ENCODE measurements around the gene MCOLN2. TPM values are rescaled to one million over a fixed set of nuclear protein-coding genes. Genes with fewer than 3 reads are reported as not detected.
"Not testable (repeated sequence)": the region's sequence is repeated elsewhere in the genome, so short reads cannot be mapped to it uniquely, and the experiment has no call there.

MCOLN2 gene
- total RNA-seq (2014; rRNA removed; shearing (Covaris generic)): 13.5 and 13.6 TPM in 2 replicates

- peak; percentile 76 for DNase-seq (ENCODE audit: low read depth)
Measured at GRCh38 chr1:84996846-84997666, at the start of gene MCOLN2. Gene MCOLN2, minus strand, starts transcription at chr1:84997113. Its CDS starts 241 bp downstream, at chr1:84996872.

DNA sequence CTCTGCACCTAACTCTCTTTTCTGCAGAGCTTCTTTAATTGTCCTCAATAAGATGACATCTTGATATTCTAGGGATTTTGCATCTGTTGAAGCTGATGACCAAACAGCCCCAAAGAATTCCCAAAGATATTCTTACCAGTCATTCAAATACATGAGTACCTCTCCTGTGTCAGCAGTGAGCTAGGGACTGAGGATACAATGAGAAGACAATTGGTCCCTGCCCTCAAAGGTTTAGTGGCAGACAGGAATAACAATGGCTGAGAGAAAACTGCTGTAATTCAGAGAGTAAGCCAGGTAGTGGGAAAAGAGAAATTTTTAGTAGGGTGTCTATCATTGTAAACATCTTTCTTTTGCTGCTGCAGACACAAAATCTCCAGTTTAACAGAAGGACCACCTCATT, 45.5 kb upstream of the MCOLN2 start:
- DNase-seq (ENCODE audit: low read depth): no peak

DNA sequence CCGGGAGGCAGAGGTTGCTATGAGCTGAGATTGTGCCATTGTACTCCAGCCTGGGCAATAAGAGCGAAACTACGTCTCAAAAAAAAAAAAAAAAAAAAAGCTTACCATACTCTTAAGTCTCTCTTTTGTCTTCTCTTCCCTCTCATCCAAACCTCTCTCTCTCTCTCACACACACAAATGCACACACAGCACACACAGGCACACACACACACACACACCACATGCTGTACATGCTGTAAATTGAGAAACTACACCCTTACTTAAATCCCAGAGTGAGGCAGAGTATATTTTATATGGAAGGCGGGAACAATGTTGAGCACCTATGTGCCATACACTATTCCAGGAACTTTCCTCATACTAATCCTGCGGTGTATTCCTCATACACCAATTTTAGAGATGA, 44.9 kb upstream of the MCOLN2 start:
- no peak for DNase-seq (ENCODE audit: low read depth)

GRCh38 chr1:85033221-85033620, 36.3 kb upstream of the MCOLN2 start:
- no peak for DNase-seq (ENCODE audit: low read depth)

DNA sequence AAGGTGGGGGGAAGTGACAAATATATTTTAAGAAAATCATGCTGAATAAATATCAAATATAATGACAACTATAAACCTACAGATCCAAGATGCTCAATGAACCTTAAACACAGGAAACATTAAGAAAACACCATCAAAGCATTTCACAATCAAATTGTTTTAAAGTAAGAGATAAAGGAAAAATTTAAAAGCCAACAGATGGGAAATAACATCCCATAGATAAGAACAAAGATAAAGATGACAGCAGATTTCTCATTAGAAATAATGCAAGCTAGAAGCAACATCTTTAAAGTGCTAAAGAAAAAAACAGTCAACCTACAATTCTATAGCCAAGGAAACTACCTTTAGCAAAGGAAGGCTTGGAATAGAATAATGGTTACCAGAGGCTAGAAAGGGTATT, 33.6 kb upstream of the MCOLN2 start:
- no peak for DNase-seq (ENCODE audit: low read depth)

GRCh38 chr1:85028151-85028550, 31.2 kb upstream of the MCOLN2 start:
- DNase-seq (ENCODE audit: low read depth): no peak

GRCh38 chr1:85027242-85027983, 30.5 kb upstream of the MCOLN2 start:
- no peak for DNase-seq (ENCODE audit: low read depth)

DNA sequence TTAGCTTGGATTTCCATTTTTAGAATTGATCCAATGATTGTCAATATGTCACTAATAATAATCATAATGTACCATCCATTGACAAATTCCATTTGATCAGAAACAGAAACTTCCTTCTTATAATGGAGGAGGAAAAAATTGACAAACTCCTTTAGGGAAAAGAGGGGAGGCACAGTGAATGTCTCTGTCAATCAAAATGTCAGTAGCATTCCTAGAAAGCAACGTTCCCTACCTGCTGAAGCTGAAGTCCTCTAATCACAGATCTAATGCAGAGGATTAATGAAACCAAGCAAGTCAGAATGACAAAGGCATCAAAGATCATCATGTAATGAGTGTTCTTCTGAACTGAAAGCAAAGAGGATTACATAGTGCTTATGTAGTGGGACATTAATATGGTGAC, 29.0 kb upstream of the MCOLN2 start:
- no peak for DNase-seq (ENCODE audit: low read depth)

GRCh38 chr1:85024736-85025135, 27.8 kb upstream of the MCOLN2 start:
- no peak for DNase-seq (ENCODE audit: low read depth)

GRCh38 chr1:85022700-85023099, 25.8 kb upstream of the MCOLN2 start:
- DNase-seq (ENCODE audit: low read depth): no peak

- no peak for DNase-seq (ENCODE audit: low read depth)
Measured at GRCh38 chr1:85019994-85020393, 23.1 kb upstream of the MCOLN2 start.

GRCh38 chr1:85015826-85016225, 18.9 kb upstream of the MCOLN2 start:
- DNase-seq (ENCODE audit: low read depth): no peak

DNA sequence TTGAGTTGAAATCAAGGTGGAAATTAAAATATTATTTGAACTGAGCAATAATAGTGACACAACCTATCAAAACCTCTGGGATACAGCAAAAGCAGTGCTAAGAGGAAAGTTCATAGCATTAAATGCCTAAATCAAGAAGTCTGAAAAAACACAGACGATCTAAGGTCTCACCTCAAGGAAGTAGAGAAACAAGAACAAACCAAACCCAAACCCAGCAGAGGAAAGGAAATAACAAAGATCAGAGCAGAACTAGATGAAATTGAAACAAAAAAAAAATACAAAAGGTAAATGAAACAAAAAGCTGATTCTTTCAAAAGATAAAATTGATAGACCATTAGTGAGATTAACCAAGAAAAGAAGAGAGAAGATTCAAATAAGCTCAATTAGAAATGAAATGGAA, 8.7 kb upstream of the MCOLN2 start:
- DNase-seq (ENCODE audit: low read depth): not testable (repeated sequence)

DNA sequence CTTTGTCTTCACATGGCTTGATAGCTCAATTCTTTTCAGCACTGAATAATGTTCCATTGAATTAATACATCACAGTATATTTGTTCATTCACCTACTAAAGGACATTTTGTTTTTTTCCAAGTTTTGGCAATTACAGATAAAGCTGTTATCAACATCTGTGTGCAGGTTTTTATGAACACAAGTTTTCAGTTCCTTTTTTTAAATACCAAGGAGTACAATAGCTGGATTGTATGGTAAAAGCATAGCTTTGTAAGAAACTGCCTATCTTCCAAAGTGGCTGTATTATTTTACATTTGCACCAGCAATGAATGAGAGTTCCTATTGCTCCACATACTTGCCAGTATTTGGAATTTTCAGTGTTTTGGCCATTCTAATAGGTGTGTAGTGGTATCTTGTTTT, 4.8 kb upstream of the MCOLN2 start:
- DNase-seq (ENCODE audit: low read depth): no peak

GRCh38 chr1:84998642-84999280, 1.8 kb upstream of the MCOLN2 start:
- DNase-seq (ENCODE audit: low read depth): peak; percentile 34

DNA sequence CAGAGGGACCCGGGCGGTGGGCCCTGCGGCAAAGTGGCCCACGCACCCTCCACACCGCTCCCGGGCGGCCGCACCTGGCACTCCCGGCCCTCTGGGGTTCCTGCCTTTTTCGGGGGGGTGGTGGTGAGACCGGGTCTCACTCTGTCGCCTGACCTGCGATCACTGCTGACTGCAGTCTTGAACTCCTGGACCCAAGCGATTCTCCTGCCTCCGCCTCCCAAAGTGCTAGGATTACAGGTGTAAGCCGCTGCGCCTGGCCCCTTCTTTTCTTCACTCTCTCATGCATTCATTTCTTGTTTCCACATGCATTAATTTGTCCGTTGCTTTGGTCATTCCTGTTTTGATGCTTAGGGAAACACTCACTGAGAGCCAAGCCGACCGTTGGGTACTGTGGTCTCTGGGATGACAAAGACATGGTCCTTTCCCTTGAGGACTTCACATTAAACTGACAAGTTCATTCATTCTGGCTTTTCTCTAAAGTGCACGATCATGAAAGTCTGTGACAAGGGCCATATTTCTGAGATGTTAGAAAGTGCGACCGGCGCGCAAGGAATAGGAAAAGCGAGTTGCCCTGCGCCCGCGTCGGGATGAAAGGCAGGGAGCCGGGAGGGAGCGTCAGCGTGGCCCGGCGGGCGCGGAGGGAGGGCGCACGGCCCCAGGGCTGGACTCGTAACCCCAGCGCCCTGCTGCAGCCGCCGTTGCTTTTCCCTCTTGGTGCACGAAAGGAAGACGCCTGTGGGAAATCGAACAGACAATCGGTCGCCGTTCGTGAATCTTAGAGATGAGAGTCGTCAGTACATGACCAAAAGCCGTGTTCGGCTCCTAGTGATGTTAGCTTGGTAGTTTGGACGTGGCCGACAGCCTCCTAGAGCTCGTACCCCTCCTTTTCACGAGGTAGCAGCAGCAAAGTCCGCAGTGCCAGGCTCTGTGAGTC, 1.0 kb upstream of the MCOLN2 start:
- DNase-seq (ENCODE audit: low read depth): peak; percentile 49

GRCh38 chr1:84995484-84996334, 1.2 kb downstream of the MCOLN2 start:
- no peak for DNase-seq (ENCODE audit: low read depth)

- no peak for DNase-seq (ENCODE audit: low read depth)
Measured at GRCh38 chr1:84991097-84991920, 5.6 kb downstream of the MCOLN2 start.

GRCh38 chr1:84988588-84988987, 8.3 kb downstream of the MCOLN2 start:
- no peak for DNase-seq (ENCODE audit: low read depth)

GRCh38 chr1:84986561-84986960, 10.4 kb downstream of the MCOLN2 start:
- DNase-seq (ENCODE audit: low read depth): not testable (repeated sequence)

Measured in Daoy (cell line).